Endothelial cell of umbilical vein (primary cell): Measurements from ENCODE around the gene FCSK. TPM values are rescaled to one million over a fixed set of nuclear protein-coding genes. Genes with fewer than 3 reads are reported as not detected.

Experiments used
- BruUV-seq: library from RNA; stranded (reverse); fragments of 400-500 nt; replicated peaks from 2 replicates; lab custom pipeline; 2021; lab: Mats Ljungman, UMichigan
- CTCF ChIA-PET: fragments of 300-600, 350-600 bp; sonication (Branson Sonifier 250); formaldehyde crosslinking; loops from one replicate; lab custom pipeline; 2021; ENCODE audit warnings: antibody characterized with exemption, inconsistent platforms; lab: Charles Lee
- POLR2A ChIA-PET: fragments of 300-600, 350-600 bp; sonication (Branson Sonifier 250); formaldehyde crosslinking; loops from one replicate; lab custom pipeline; 2021; ENCODE audit warnings: antibody characterized with exemption, inconsistent platforms; lab: Charles Lee
- DNase-seq: peaks from one replicate; pipeline ENCODE4 v3.0.0-alpha.2; 2011; ENCODE audit warnings: low read depth, low spot score
- FAIRE-seq: peaks from 2 replicates; lab custom pipeline; 2011; peaks lifted over from hg19 to GRCh38; lab: Jason Lieb, UNC
- H2AFZ ChIP-seq: 2 replicates; pipeline ENCODE4 v1.6.0; 2012; ENCODE audit warnings: low read depth, low read length, control low read depth, inconsistent platforms
- H3K27ac ChIP-seq: 2 replicates; pipeline ENCODE4 v1.5.1; 2011; ENCODE audit warnings: low read depth, mild to moderate bottlenecking, control low read depth, low read length, moderate library complexity; ENCODE audit not compliant: insufficient read depth
- H3K27me3 ChIP-seq, 2 experiments: 2 replicates each; pipeline versions ENCODE4 v1.6.0 to v1.6.1; 2011; ENCODE audit warnings: low read length in 2 of 2, mixed read lengths in 1 of 2; ENCODE audit not compliant: control insufficient read depth in 2 of 2, insufficient read depth in 2 of 2
- H3K36me3 ChIP-seq, 2 experiments: 2 replicates in 1 of 2; 3 replicates in 1 of 2; pipeline ENCODE4 v1.5.1; 2011; ENCODE audit warnings: low read length in 2 of 2, mild to moderate bottlenecking in 1 of 2, moderate library complexity in 1 of 2; ENCODE audit not compliant: control insufficient read depth in 2 of 2, insufficient read depth in 2 of 2; ENCODE audit errors: extremely low read depth in 1 of 2
- H3K4me1 ChIP-seq: 3 replicates; pipeline ENCODE4 v1.5.1; 2011; ENCODE audit warnings: mild to moderate bottlenecking, low read length; ENCODE audit not compliant: control insufficient read depth, insufficient read depth; ENCODE audit errors: extremely low read depth
- H3K4me2 ChIP-seq: 2 replicates; pipeline ENCODE4 v1.6.1; 2011; ENCODE audit warnings: low read length, control low read depth, mixed read lengths; ENCODE audit not compliant: insufficient read depth
- H3K4me3 ChIP-seq, 3 experiments: fragments of 200-600 bp in 1 of 3; sonication (generic), shearing (Covaris generic) in 1 of 3; replicated peaks in 1 of 3; 2 replicates each; pipeline ENCODE4 v1.5.1; 2011 to 2016; ENCODE audit warnings: control low read depth in 3 of 3, low read length in 3 of 3, mild to moderate bottlenecking in 2 of 3, inconsistent platforms in 1 of 3, low read depth in 1 of 3, moderate library complexity in 1 of 3; ENCODE audit not compliant: insufficient read depth in 1 of 3
- H3K79me2 ChIP-seq: 2 replicates; pipeline ENCODE4 v1.6.0; 2012; ENCODE audit warnings: low read length, inconsistent platforms; ENCODE audit not compliant: control insufficient read depth, insufficient read depth
- H3K9ac ChIP-seq: replicated peaks from 2 replicates; pipeline ENCODE3; 2011; ENCODE audit warnings: low read length, control low read depth; ENCODE audit not compliant: insufficient read depth; ENCODE audit errors: extremely low read depth
- H3K9me1 ChIP-seq: replicated peaks from 3 replicates; pipeline ENCODE4 v1.6.0; 2011; ENCODE audit warnings: mild to moderate bottlenecking, low read length; ENCODE audit not compliant: control insufficient read depth, insufficient read depth; ENCODE audit errors: extremely low read depth
- H3K9me3 ChIP-seq: replicated peaks from 2 replicates; pipeline ENCODE4 v1.5.1; 2012; ENCODE audit warnings: low read length, inconsistent platforms; ENCODE audit not compliant: control insufficient read depth, insufficient read depth
- H4K20me1 ChIP-seq: replicated peaks from 2 replicates; pipeline ENCODE3; 2011; ENCODE audit warnings: mild to moderate bottlenecking, low read length; ENCODE audit not compliant: control insufficient read depth, insufficient read depth; ENCODE audit errors: extremely low read depth
- CTCF ChIP-seq, 2 donors: IDR thresholded peaks; 1 replicate in 1 of 2; 2 replicates in 1 of 2; pipeline ENCODE4 v1.5.1; 2011; ENCODE audit warnings: low read length in 2 of 2, mild to moderate bottlenecking in 2 of 2, moderate library complexity in 2 of 2, control low read depth in 1 of 2, inconsistent platforms in 1 of 2, low read depth in 1 of 2; ENCODE audit not compliant: insufficient read depth in 1 of 2; ENCODE audit errors: extremely low read depth in 1 of 2
- EZH2 ChIP-seq: IDR thresholded peaks from 2 replicates; pipeline ENCODE4 v1.6.1; 2012; ENCODE audit warnings: borderline replicate concordance, low read depth, mild to moderate bottlenecking, moderate library complexity, low read length, inconsistent platforms; ENCODE audit not compliant: severe bottlenecking
- FOS ChIP-seq: IDR thresholded peaks from 2 replicates; pipeline ENCODE4 v1.6.1; 2011; ENCODE audit warnings: mild to moderate bottlenecking, low read length, moderate library complexity, borderline replicate concordance; ENCODE audit not compliant: insufficient read depth
- MAX ChIP-seq: IDR thresholded peaks from 2 replicates; pipeline ENCODE4 v1.6.1; 2011; ENCODE audit not compliant: insufficient read depth, insufficient read length
- POLR2A ChIP-seq: IDR thresholded peaks from 2 replicates; pipeline ENCODE4 v1.6.1; 2012; ENCODE audit warnings: low read depth, mild to moderate bottlenecking, control low read depth, low read length
- dilution Hi-C: fragments of 300-500 bp; cut with MboI; formaldehyde crosslinking; loops from one replicate; pipeline ENCODE4 v1.15.0; 2019; ENCODE audit warnings: low sequenced_read_pairs; ENCODE audit not compliant: extremely low pct_ligation_motif_present
- intact Hi-C: fragments of 100-400 bp; cut with micrococcal nuclease; formaldehyde crosslinking; loops from one replicate; pipeline ENCODE4 v1.10.0; 2022
- polyA plus RNA-seq, 4 experiments: library from polyadenylated mRNA; depleted of rRNA in 3 of 4; stranded (reverse) in 3 of 4; unstranded in 1 of 4; fragments of >200 nt; gene quantifications; 2 replicates each; pipeline versions ENCODE4 v1.2.1 to v1.2.3, GENCODE V29; 2011 to 2012; ENCODE audit warnings: missing spikeins in 1 of 4
- total RNA-seq: library from RNA; stranded (reverse); gene quantifications from 2 replicates; pipeline ENCODE4 v1.2.3, GENCODE V29; 2021

The FCSK gene
- total and polyA plus RNA-seq, 2 donors (not counting 3 experiments of a cell fraction or from before 2014, with no cell fraction given): 12.4 to 18.0 TPM

- Histone ChIP-seq H3K27me3 (no peaks in the 10 kb centered on the region), H3K9me3 (no peaks in the 10 kb centered on the region), H3K79me2 (no peaks in the 10 kb centered on the region), H3K36me3 (no peaks in the 10 kb centered on the region), H3K4me2 (no peak overlapping the region), H4K20me1 (no peaks in the 10 kb centered on the region), H3K9ac (no peak overlapping the region), H3K27ac (no peak overlapping the region), H3K4me1 (peaks cover 23% of the 10 kb centered on the region), H3K4me3 (no peak overlapping the region), H2AFZ (no peak overlapping the region), H3K9me1 (no peaks in the 10 kb centered on the region)
- FAIRE-seq: no peak
- no peak for DNase-seq
- intact Hi-C loops (no loop called here), dilution Hi-C loops (no loop called here)
- POLR2A ChIA-PET: no interaction called here
- CTCF ChIA-PET: interaction anchor here (1.2 to 1.3 kb wide), 2 partner anchors 104 kb away, joined by 3 to 4 read pairs; no protein-coding TSS in a partner anchor
- TF ChIP-seq EZH2 (no peak), POLR2A (no peak), FOS (no peak), MAX (no peak), CTCF (IDR thresholded peaks at IDR 0.05; ENCODE audit: extremely low read depth in 1 of 2, insufficient read depth in 1 of 2, low read depth in 1 of 2, low read length in 2 of 2) (no peak)
- no TSS peak for BruUV-seq
Observed at GRCh38 chr16:70474320-70475053, 20.1 kb downstream of the FCSK start.
